GM12878 (cell line): Measurements from ENCODE around the gene SOST.

ENCODE experiments used
- ATF7 ChIP-seq: fragments of 450-650 bp; IDR thresholded peaks from 2 replicates; pipeline ENCODE4 v1.6.1; 2016; ENCODE audit warnings: low read depth, mild to moderate bottlenecking
- CEBPB ChIP-seq, 2 experiments: fragments of 150-350 bp in 1 of 2; IDR thresholded peaks; 2 replicates each; pipeline ENCODE4 v1.6.1; 2012 to 2014; ENCODE audit warnings: low read depth in 2 of 2, low read length in 2 of 2, borderline replicate concordance in 1 of 2, inconsistent platforms in 1 of 2
- CREB1 ChIP-seq: IDR thresholded peaks from 2 replicates; pipeline ENCODE4 v1.6.1; 2012; ENCODE audit warnings: low read depth, mild to moderate bottlenecking, inconsistent platforms
- CTCF ChIP-seq, 3 experiments: IDR thresholded peaks in 2 of 3; conservative IDR thresholded peaks in 1 of 3; 2 replicates each; pipeline ENCODE4 v1.5.1; 2011; ENCODE audit warnings: low read depth in 3 of 3, low read length in 3 of 3, mild to moderate bottlenecking in 3 of 3, control low read depth in 2 of 3, moderate library complexity in 2 of 3, inconsistent platforms in 1 of 3, mixed read lengths in 1 of 3; ENCODE audit not compliant: control insufficient read depth in 2 of 3, insufficient read depth in 1 of 3; ENCODE audit errors: extremely low read depth in 1 of 3
- ESRRA ChIP-seq: IDR thresholded peaks from 2 replicates; pipeline ENCODE4 v1.6.1; 2012; ENCODE audit warnings: mild to moderate bottlenecking, low read length, improper control_type of control experiment
- FOXM1 ChIP-seq: IDR thresholded peaks from 2 replicates; pipeline ENCODE4 v1.6.1; 2012; ENCODE audit warnings: low read depth, mild to moderate bottlenecking, inconsistent platforms, low read length, moderate library complexity
- MEF2A ChIP-seq: IDR thresholded peaks from 2 replicates; pipeline ENCODE4 v1.6.1; 2011; ENCODE audit warnings: low read depth, mild to moderate bottlenecking, low read length, moderate library complexity; ENCODE audit not compliant: insufficient read depth
- PKNOX1 ChIP-seq: fragments of 450-650 bp; IDR thresholded peaks from 2 replicates; pipeline ENCODE4 v1.6.1; 2016; ENCODE audit warnings: mild to moderate bottlenecking
- RAD21 ChIP-seq: IDR thresholded peaks from 2 replicates; pipeline ENCODE4 v1.6.1; 2011; ENCODE audit warnings: mild to moderate bottlenecking, low read depth, low read length, moderate library complexity; ENCODE audit not compliant: insufficient read depth
- TCF7 ChIP-seq: IDR thresholded peaks from 2 replicates; pipeline ENCODE4 v1.6.1; 2014; ENCODE audit warnings: antibody characterized with exemption, borderline replicate concordance
- ZBED1 ChIP-seq: IDR thresholded peaks from 2 replicates; pipeline ENCODE4 v1.6.1; 2016; ENCODE audit warnings: borderline replicate concordance

GRCh38 chr17:43732958-43733357 lies 25.6 kb downstream of the SOST start:
- TF ChIP-seq CREB1: no peak
- TF ChIP-seq ESRRA: no peak
- no peak for TF ChIP-seq ZBED1
- TF ChIP-seq CTCF (IDR thresholded peaks at IDR 0.05 in 2 of 3, conservative IDR thresholded peaks at IDR 0.05 in 1 of 3; ENCODE audit: control insufficient read depth in 2 of 3, extremely low read depth in 1 of 3, insufficient read depth in 1 of 3, low read depth in 3 of 3, low read length in 3 of 3): no peak
- no peak for TF ChIP-seq ATF7
- TF ChIP-seq TCF7: no peak
- TF ChIP-seq PKNOX1: no peak
- no peak for TF ChIP-seq FOXM1
- TF ChIP-seq CEBPB (IDR thresholded peaks at IDR 0.05; ENCODE audit: borderline replicate concordance in 1 of 2, low read depth in 2 of 2, low read length in 2 of 2): no peak
- TF ChIP-seq RAD21: no peak
- no peak for TF ChIP-seq MEF2A
